Measurements from ENCODE around the gene SLC25A26.

SLC25A26 gene

GRCh38 chr3:66227915-66228314 lies 7.1 kb downstream of the SLC25A26 start:
- no peak for DNase-seq

DNA sequence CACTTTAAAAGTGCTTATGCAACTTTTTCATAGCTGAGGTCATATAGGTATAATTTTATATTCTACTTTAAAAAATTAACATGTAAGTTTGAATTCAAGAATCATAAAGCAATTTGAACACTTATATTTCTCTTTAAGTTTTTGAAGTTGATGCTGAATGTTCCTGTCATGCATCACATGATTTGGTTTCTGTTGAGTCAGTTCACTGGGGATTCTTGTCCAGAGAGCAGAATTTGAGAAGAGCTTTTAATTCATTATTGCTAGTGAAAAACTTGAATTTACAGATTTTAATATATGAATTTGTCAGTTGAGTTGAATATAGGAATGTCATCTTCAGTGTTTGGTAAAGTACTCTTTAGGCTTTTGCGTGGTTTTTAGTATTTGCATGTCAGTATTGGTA lies 7.9 kb downstream of the SLC25A26 start:
- DNase-seq = no peak

DNA sequence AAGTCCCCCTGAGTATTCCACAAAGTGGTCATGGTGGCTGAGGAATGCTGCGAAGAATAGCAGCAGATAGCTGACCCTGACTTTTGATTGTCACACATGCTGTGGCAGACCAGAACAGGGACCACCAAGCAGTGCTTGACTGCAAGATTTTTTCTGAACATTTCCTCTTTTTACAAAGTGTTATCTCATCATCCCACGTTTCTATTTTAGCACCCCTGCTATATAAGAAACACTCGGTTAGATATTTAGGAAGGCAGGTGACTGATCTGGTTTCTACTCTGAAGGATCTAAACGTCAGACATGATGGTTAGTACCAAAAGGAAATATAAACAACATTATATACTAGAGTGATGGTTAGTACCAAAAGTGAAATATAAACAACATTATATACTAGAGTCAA lies 9.1 kb downstream of the SLC25A26 start:
- no peak for DNase-seq

DNA sequence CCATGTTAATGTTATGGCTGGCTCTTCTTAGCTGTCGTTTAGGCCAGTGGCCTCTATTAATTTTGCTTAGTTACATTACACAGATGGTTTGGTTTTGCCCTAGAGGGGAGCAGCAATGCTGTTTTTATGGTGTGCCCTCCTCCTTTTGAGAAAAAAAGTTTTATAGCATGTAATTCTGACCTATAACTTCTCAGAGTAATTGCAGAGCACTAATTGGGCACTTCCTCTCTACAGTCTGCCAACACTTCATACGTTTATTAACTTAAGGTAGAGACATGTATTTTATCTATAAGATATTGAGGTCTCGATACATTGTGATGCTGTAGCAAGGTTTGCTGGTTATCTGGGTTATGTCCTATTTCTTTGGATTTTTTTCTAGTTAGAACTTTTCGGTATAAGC lies 12.2 kb downstream of the SLC25A26 start:
- DNase-seq = no peak

DNA sequence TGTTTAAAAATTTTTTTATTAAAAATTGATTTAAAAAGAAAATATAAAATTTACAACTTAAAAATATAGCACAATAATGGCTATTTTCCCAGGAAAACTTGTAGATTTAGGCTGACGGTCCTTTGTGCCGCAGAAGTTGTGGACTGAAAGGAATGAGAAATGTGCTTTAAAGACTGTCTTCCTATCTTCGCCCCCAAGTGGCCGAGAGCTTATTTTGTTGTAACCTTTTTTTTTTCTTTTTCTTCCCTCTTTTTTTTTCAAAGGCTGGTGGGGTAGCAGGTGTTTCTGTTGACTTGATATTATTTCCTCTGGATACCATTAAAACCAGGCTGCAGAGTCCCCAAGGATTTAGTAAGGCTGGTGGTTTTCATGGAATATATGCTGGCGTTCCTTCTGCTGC lies 15.5 kb downstream of the SLC25A26 start:
- DNase-seq = no peak

DNA sequence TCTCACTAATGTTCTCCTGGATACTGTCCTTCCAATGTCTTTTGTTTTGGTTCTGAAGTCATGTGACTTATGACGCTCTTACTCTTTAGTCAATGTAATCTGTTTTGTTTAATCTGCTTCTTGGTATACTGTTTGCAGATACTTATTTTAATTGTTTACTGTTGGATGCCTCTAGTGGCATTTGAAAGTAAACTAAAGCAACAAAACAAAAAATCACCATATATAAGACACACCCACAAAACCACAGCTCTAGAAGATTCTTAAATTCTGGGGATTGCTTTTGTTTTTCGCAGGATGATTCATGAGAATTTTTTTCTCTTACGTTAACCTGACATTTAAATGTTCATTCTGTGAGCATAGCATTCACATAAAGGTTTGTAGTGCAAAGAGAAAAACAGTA lies 16.8 kb downstream of the SLC25A26 start:
- no peak for DNase-seq

GRCh38 chr3:66239513-66240123 lies 18.8 kb downstream of the SLC25A26 start:
- no peak for DNase-seq

GRCh38 chr3:66241466-66241865 lies 20.7 kb downstream of the SLC25A26 start:
- no peak for DNase-seq

DNA sequence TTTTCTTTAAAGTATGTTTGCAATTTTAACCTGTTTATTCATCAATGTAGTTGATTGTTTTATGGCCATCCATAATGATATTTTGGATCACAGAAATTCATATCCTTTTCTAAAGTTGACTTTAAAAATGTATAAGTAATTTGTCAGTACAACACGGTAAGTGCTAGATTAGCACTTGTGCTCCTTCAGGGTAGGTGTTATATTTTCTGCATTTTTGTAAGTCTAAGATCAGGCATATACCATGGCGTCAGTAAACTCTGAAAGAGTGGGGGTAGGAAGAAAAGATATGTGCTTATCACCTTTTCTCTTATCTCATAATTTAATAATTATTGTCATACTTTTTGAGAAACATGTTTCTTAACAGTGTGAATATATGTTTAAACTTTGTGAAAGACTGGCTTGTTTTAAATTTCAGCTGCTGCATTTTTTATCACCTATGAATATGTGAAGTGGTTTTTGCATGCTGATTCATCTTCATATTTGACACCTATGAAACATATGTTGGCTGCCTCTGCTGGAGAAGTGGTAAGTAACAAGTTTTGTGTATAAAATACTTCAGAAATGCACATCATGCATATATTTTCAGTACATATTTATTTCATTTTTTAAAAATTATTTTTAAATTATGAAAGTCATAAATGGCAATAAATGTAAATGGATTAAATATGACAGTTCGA lies 22.1 kb downstream of the SLC25A26 start:
- no peak for DNase-seq

GRCh38 chr3:66248641-66249040 lies 27.8 kb downstream of the SLC25A26 start:
- no peak for DNase-seq

DNA sequence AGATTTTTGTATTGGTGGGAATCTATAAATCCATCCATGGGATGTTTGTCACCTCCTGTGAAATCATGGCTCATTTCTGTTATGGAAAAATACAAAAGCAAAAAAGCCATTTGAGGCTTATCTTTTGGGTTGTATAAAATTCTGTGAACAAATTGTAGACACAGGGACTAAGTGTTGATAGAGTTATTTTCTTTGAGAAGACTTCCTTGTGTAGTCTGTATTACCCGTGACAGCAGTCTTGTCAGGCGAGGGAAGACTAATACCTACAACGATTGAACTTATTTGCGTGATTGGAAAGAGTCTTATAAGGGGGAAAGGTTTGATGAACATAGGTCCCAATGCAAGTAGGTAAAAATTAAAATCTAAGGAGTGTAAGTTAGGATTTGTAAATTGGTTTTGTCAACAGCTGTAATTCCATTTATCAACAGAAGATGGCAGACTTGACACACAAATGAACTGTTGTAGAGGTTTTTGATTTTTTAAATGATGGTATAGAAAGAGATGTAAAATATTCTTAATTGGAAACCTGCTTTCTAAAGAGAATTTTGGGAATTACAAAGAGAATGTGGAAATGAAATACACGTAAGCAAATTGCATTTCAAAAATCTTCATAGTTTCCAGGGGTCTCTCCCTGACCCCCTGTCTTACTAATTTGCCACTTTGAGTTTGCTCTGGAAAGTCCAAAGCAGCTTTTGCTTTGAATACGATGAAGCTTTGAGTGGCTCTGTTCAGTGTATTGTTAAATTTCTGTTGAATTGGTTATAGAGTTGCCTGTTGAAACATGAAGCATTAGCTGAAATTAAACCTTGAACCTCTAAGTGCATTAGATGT lies 33.2 kb downstream of the SLC25A26 start:
- DNase-seq = peak; percentile 27

DNA sequence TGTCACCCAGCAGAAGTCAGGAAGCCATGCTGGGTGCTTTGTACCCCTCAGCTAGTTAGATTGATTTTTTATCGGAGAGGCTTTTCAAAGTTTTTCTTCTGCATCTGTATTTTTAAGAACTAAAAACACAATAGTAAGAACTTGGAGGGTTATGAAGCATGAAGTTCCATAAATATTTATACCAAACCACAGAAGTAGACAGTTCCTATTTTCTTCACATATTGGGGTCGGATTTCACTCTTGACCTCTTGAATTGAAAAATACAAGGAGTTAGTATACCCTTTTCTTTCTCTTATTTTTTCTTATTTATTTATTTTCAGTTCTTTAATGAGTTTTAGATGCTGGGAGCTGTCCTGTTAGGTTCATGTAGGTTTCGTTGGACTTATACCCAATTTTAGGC lies 35.1 kb downstream of the SLC25A26 start:
- no peak for DNase-seq

DNA sequence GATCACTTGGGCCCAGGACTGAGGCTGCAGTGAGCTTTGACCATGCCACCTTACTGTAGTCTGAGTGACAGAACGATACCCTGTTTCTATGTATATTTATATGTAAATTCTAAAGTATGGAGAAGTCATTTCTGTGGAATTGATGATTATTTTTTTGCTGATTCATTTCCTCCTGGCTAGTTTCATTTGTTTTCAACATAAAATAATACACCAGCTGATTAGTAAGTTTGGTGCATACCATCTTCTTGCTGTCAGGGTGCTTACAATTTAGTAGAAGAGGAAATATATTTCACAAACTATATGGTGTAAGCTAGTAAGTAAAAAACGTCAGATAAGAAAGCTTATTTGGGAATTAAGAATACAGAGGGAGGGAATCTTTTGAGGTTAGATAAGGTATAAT lies 36.0 kb downstream of the SLC25A26 start:
- no peak for DNase-seq

GRCh38 chr3:66259566-66260255 lies 38.9 kb downstream of the SLC25A26 start:
- DNase-seq = no peak

DNA sequence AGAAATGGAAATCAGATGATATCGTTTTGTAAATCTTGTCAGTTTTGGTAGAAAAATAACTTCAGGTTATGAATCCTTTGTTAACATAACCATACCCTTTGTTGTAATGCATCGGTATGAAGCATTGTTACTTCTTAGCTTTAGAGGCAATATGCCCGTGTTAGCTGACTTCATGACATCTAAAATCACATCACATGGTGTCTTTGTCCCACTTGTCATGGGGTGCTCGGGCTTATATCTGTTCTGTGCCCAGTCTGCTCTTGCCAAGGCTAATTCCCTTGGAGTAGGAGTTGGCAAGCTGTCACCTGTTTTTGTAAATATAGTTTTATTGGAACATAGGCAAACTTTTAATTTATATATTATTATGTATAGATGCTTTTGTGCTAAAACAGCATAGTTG lies 39.6 kb downstream of the SLC25A26 start:
- no peak for DNase-seq

- DNase-seq = no peak
These were observed 40.6 kb downstream of the SLC25A26 start for GRCh38 chr3:66261355-66261754.

DNA sequence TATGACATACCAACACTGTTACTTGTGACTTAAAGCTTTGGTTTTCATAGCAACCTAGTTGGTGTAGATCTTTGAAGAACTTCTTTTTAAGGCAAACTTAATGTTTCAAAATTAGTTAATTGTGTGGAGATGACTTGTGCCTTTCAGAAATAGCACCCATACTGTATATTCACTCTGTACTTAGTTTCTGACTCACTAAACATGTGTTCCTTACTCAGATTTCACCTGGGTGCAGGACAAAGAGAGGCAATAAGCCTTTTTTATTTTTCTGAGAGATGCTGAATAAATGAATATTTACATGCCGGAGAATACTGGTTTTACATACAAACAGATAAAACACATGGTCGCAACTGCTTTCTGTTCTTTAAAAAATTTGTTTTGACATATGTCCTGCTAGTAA lies 44.8 kb downstream of the SLC25A26 start:
- DNase-seq = no peak

DNA sequence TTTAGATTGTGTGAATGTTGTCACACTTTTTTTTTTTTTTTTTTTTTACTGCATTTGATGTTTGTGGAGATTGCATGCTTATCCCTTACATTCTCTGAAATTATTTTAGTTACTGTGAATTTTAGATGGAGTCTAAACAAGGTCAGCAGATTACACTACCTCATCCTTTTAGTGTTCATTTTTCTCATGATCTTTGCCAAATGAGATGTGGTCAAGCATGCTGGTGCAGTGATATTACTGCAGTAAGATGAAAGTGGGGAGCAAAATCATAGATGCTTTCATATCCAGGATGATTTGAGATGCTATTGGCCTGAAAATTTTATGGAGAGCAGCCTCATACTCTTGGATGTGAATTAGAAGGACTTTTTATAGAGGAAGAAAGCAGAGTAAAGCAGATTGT lies 45.8 kb downstream of the SLC25A26 start:
- no peak for DNase-seq

DNA sequence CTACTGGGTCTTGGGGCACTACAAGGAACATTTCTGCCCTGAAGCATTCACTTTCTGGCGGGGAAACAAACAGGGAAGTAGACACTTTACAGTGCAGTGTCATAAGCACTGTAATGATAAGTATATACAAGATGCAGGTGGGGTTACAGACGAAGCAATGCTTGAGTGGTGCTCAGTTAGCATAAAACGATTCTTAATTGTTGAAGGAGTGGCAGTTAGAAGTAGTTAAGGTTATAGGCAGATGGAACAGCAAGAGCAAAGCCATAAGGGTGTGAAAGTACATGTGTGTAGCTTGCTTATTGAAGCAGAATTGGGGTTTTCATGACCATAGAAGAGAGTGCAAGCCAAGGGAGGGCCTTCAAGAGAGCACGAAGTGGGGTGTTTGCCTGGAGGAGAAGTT lies 46.2 kb downstream of the SLC25A26 start:
- DNase-seq = no peak

- no peak for DNase-seq
These were observed 47.1 kb downstream of the SLC25A26 start for GRCh38 chr3:66267906-66268305.

DNA sequence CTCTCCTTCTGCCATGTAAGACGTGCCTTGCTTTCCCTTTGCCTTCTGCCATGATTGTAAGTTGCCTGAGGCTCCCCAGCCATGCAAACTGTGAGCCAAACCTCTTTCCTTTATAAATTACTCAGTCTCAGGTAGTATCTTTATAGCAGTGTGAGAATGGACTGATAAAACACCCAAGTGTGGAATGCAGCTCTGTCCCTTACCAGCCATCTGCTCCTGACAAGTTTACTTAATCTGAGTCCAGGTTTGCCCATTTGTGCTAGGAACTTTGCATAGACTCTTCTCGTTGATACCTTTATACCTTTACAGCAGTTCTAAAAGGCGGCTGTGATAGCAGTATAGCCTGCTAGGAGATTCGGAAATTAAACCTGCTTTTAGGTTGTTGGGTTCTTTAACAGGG lies 48.1 kb downstream of the SLC25A26 start:
- DNase-seq = no peak

- DNase-seq = no peak
These were observed 48.6 kb downstream of the SLC25A26 start for GRCh38 chr3:66269411-66269810.

DNA sequence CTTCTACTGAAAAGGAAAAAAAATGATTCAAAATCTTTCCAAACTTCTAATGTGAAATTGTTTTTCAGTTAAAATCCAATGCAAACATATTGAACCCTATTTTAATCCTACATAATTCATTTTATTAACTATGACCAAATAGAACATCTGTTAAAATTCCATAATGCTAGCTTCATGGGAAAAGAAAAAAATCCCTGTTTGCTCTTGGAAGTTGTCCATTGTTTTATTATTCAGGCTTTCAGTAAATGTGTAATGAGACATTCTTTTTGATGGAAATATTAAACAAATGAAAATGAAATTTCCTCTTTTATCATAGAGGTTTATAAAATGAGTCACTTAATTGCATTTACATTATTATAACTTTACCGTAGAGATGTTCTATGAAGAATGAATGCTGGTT lies 49.5 kb downstream of the SLC25A26 start:
- no peak for DNase-seq

- no peak for DNase-seq
These were observed 49.9 kb downstream of the SLC25A26 start for GRCh38 chr3:66270701-66271100.

Measured in RPMI8226 (cell line).